ENCODE results near the gene CALR3.

The CALR3 gene

DNA sequence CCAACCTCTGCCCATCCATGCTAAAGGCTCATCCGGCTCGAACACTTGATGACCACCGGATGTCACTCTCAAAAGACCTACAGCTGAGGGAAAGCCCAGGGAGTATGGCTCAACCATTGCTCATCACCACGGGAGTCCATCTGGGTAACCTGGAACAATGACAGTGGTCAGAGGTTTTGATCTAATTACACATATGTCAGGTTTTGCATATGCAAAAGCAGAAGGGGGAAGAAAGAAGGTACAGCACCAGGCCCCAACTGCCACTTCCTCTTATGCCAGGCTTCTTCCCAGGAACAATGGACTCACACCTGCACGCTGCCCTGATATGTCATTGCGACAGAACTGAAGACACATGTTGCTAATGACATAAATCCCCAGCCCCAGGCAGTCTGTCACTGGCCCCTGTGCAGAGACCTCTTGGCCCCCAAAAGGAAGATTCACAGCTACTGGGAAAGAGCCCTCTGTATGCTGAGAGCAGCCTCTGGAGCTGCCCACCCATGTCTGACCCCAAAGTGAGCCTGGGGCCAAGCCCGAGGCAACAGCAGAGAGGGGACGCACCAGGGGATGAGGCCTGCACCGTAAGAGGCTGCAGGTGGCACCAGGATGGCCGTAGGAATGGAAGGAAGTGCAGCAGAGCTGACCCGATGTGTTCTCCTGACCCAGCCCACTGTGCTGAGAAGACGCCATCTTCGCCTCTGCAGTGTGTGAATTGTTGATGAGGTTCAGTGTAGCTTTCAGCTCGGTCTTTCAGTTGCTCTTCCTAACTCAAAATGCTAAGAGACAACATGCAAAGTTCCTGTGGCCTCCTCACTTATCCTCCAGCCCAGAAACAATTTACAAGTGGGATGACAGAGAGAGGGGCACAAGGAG is 50.5 kb downstream of the CALR3 start:
- Histone ChIP-seq H3K27me3 (ENCODE audit: insufficient read depth, low read depth, severe bottlenecking) (no peaks in the 10 kb centered on the region), H3K27ac (no peak overlapping the region), H3K36me3 (peaks cover 12% of the 10 kb centered on the region), H3K9me3 (ENCODE audit: severe bottlenecking) (no peaks in the 10 kb centered on the region), H3K4me3 (ENCODE audit: low read depth, low read length) (no peak overlapping the region)
- DNase-seq = no peak
- TF ChIP-seq, protein P1, sequence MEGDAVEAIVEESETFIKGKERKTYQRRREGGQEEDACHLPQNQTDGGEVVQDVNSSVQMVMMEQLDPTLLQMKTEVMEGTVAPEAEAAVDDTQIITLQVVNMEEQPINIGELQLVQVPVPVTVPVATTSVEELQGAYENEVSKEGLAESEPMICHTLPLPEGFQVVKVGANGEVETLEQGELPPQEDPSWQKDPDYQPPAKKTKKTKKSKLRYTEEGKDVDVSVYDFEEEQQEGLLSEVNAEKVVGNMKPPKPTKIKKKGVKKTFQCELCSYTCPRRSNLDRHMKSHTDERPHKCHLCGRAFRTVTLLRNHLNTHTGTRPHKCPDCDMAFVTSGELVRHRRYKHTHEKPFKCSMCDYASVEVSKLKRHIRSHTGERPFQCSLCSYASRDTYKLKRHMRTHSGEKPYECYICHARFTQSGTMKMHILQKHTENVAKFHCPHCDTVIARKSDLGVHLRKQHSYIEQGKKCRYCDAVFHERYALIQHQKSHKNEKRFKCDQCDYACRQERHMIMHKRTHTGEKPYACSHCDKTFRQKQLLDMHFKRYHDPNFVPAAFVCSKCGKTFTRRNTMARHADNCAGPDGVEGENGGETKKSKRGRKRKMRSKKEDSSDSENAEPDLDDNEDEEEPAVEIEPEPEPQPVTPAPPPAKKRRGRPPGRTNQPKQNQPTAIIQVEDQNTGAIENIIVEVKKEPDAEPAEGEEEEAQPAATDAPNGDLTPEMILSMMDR (IDR thresholded peaks at IDR 0.05; ENCODE audit: low read depth, low read length) = no peak

DNA sequence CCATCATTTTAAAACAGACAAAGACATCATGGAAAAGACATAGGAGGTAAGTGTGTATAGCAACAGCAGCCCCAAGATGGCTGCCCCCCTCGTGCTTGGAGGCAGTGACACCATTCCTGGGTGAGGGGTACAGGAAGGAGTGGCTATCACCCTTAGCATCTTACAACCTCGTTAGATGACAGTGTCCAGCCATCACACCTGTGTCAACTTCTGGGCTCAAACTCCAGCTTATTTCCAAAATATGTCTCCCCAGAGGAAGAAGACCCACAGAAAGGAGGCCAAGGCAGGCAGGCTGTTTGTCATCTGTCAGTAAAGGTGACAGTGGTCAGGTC is 51.7 kb downstream of the CALR3 start:
- no peak for DNase-seq
- H3K4me3 ChIP-seq (ENCODE audit: low read depth, low read length) = no peak overlapping the region

DNA sequence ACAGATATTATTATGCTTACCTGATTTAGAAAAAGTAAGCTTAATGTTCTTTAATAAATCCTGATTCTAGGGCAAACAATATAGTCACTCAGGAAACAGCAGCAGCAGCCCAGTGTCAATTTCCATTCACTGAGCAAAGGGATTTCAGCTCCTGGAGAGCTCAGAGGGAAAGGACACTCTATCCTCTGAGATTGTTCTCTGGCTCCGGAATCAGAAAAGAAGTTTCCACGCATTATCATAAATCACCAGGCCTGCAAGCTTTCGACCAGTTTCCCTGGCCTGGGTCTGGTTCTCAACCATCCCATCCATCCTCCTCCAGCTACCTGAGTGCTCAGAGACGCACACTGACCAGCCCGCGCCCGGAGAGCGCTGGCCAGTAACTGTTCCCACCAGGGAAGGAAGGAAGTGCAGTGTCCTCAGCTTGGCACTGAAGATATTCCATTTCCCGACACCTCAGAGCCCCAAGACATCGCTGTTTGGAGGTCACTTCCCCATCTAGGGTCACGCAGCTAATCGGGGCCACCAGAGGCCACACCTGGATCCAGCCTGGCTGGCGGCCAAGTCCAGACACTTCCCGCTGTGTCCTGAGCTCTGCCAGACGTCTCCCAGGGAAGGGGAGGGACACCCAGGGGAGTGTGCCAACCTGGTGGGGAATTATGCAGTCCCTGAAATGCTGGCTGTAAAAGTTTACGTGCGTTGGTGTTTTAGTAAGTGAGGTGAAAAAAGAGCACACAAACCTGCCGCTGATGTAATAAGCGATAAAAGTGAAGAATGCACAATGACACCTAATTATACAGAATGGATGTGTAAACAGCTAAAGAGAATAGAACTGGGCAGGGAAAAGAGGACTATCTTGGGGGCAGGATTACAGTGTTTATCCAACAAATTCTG is 53.3 kb downstream of the CALR3 start:
- peaks cover 29% of the 10 kb centered on the region for H3K36me3 ChIP-seq
- TF ChIP-seq, protein P1 (IDR thresholded peaks at IDR 0.05; ENCODE audit: low read depth, low read length) = no peak
- H3K27ac ChIP-seq = peak overlapping the region; percentile 67
- peak overlapping the region; percentile 7; the same call in 1 of the 2 replicates for H3K4me3 ChIP-seq (ENCODE audit: low read depth, low read length)
- no peaks in the 10 kb centered on the region for H3K9me3 ChIP-seq (ENCODE audit: severe bottlenecking)
- no peaks in the 10 kb centered on the region for H3K27me3 ChIP-seq (ENCODE audit: insufficient read depth, low read depth, severe bottlenecking)
- peak; percentile 87 for DNase-seq

More for the DNA sequence above, 51.7 kb downstream of the CALR3 start:
- H3K27ac ChIP-seq = no peak overlapping the region
- TF ChIP-seq, protein P1 (IDR thresholded peaks at IDR 0.05; ENCODE audit: low read depth, low read length) = no peak
- H3K27me3 ChIP-seq (ENCODE audit: insufficient read depth, low read depth, severe bottlenecking) = no peaks in the 10 kb centered on the region
- no peaks in the 10 kb centered on the region for H3K9me3 ChIP-seq (ENCODE audit: severe bottlenecking)
- peaks cover 17% of the 10 kb centered on the region for H3K36me3 ChIP-seq

DNA sequence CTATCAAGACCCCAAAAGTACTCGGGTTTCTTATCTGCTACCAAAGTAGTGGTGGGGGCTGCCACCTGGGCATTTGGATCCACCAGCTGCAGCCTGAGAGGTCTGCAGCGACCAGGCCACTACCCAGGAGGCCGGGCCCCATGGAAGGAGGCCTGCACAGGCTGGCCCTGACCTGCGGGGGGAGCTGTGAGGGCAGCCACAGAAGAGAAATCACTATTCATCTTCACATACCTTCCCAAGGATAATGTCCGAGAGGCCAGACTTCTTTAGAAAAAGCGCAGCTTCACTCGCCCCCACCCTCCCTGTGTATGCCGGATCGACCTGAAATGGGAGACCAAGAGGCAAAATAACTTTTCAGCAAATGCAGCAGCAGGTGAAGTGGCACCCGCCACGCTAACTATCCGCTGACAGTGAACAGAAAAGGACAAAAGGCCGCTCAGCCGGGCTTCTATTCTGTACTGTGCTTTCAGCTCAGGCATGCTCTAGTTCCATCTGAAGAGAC is 54.3 kb downstream of the CALR3 start:
- Histone ChIP-seq H3K27me3 (ENCODE audit: insufficient read depth, low read depth, severe bottlenecking) (no peaks in the 10 kb centered on the region), H3K36me3 (peaks cover 36% of the 10 kb centered on the region), H3K9me3 (ENCODE audit: severe bottlenecking) (no peaks in the 10 kb centered on the region), H3K27ac (peak overlapping the region; percentile 67; the same call in 1 of the 2 replicates), H3K4me3 (ENCODE audit: low read depth, low read length) (no peak overlapping the region)
- peak; percentile 69 for DNase-seq
- TF ChIP-seq, protein P1 (IDR thresholded peaks at IDR 0.05; ENCODE audit: low read depth, low read length) = peak; percentile 85

DNA sequence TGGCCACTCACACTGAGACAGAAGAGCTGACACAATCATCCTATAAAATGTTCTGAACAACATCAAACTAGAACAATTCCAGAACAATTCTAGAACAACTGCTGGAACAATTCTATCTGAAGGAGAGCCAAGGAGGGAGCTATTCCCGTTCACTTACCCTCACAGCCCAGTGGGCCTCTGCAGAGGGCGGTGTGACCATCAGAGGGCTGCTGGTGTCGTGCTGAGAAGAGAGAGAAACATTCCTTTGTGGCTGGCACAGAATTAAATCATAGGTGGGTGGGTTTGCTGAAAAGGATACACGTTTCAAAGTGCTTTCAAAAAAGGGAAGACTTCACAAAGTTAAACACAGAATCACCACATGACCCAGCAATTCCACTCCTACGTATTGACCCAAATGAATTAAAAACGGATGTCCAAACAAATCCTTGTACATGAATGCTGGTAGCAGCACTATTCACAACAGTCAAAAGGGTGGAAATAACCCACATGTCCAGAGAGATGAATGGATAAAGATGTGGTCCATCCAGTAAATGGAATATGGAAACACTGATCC is 59.1 kb downstream of the CALR3 start:
- no peaks in the 10 kb centered on the region for H3K27me3 ChIP-seq (ENCODE audit: insufficient read depth, low read depth, severe bottlenecking)
- H3K36me3 ChIP-seq = peaks cover 63% of the 10 kb centered on the region
- no peaks in the 10 kb centered on the region for H3K9me3 ChIP-seq (ENCODE audit: severe bottlenecking)
- no peak overlapping the region for H3K4me3 ChIP-seq (ENCODE audit: low read depth, low read length)
- H3K27ac ChIP-seq = no peak overlapping the region
- TF ChIP-seq, protein P1 (IDR thresholded peaks at IDR 0.05; ENCODE audit: low read depth, low read length) = no peak
- DNase-seq = no peak
